Activated CD8-positive, alpha-beta memory T cell treated with anti-CD3 and anti-CD28 coated beads, Interleukin-2, amount 10 ng/mL, durations not matched to agents 7 days and 5 days (primary cell): ENCODE data around the gene POU2F3. TPM values are rescaled to one million over a fixed set of nuclear protein-coding genes. Genes with fewer than 3 reads are reported as not detected.

Source experiments
- ATAC-seq: fragments of 150-1000 bp; cut with Tn5 transposase; one replicate; pipeline ENCODE4 v1.10.0; 2021; ENCODE audit warnings: moderate library complexity
- CTCF ChIA-PET: fragments of 350-600 bp; sonication (Branson Sonifier 250); formaldehyde crosslinking; loops from one replicate; lab custom pipeline; 2021; ENCODE audit warnings: antibody characterized with exemption; lab: Charles Lee
- DNase-seq: peaks from one replicate; pipeline ENCODE4 v3.0.0-alpha.2; 2020
- H3K27ac Mint-ChIP-seq: one replicate; pipeline ENCODE4 v1.8.0; 2021; ENCODE audit warnings: mild to moderate bottlenecking, mixed read lengths
- H3K27me3 Mint-ChIP-seq: one replicate; pipeline ENCODE4 v1.8.0; 2021; ENCODE audit warnings: mixed read lengths
- H3K36me3 Mint-ChIP-seq: one replicate; pipeline ENCODE4 v1.8.0; 2021; ENCODE audit warnings: mild to moderate bottlenecking, mixed read lengths
- H3K4me1 Mint-ChIP-seq: one replicate; pipeline ENCODE4 v1.8.0; 2021; ENCODE audit warnings: mixed read lengths
- H3K4me3 Mint-ChIP-seq: one replicate; pipeline ENCODE4 v1.8.0; 2021; ENCODE audit warnings: mild to moderate bottlenecking, moderate library complexity, mixed read lengths
- H3K9me3 Mint-ChIP-seq: one replicate; pipeline ENCODE4 v1.8.0; 2022; ENCODE audit warnings: low read depth, mixed read lengths
- total RNA-seq, 2 experiments: library from RNA; stranded (reverse); gene quantifications; one replicate each; pipeline ENCODE4 v1.2.3, GENCODE V29; 2021

Gene POU2F3
- total RNA-seq, 2 experiments from 2014 or later, result not detected

DNA sequence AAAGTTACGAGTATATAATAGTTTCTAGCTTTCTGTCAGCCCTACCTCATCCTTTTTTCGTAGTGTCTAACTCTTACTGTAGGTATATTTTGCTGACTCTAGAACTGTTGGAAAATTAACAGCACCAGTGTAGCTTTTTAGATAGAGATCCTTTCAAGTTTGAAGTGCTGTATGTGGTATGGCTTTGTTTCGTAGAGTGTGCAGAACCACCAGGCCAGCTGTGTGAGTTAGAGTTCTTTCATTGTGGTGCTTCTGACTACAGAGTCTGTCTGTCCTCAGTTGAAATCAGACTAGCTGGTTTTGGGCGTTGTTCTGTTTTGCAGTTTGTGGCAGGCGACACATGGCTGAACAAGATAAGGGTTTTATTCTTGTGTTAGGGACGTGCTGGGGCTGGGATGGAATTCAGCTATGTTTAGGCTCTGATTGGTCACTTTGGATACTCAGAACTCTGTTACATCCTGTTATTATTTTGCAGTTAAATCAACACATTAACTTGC is 99.5 kb downstream of the POU2F3 start:
- Mint-ChIP-seq H3K9me3 (peaks cover 3% of the 10 kb centered on the region), H3K4me3 (peak overlapping the region; percentile 40), H3K4me1 (peaks cover 70% of the 10 kb centered on the region), H3K27ac (no peak overlapping the region), H3K36me3 (peaks cover 23% of the 10 kb centered on the region), H3K27me3 (peaks cover 28% of the 10 kb centered on the region)
- CTCF ChIA-PET, result interaction anchor here (1.0 kb wide), 1 partner anchor 10 kb away, joined by 3 read pairs; no protein-coding TSS in a partner anchor
- ATAC-seq, result no peak
- peak; percentile 42 for DNase-seq

- ATAC-seq, result no peak
- H3K4me1 Mint-ChIP-seq, result peaks cover 72% of the 10 kb centered on the region
Measured at GRCh38 chr11:120340529-120340928, 100.6 kb downstream of the POU2F3 start.

DNA sequence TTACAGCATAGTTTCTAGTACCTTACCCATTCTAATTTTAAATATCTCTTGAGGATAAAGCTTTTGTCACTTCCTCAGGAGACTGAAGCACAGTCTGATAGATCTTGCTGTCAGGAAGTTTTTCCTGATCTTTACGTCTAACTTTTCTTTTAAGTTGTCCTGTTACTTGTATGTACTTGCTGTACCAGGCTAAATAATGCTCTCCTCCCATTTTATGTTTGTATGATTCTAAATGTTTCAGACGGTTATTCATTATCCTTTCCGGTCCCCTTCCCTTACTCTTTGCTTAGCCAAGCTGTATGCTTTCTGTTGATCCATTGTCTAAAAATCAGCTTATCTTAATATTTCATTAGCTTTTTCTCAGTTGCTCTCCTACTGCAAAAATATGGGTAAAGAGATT is 102.3 kb downstream of the POU2F3 start:
- Mint-ChIP-seq H3K4me3 (no peak overlapping the region), H3K27ac (no peak overlapping the region), H3K9me3 (peaks cover 3% of the 10 kb centered on the region), H3K36me3 (peaks cover 19% of the 10 kb centered on the region), H3K4me1 (peaks cover 80% of the 10 kb centered on the region), H3K27me3 (peaks cover 34% of the 10 kb centered on the region)
- DNase-seq (no peak), ATAC-seq (no peak)
- CTCF ChIA-PET, result interaction anchor here (1.2 to 1.4 kb wide), 2 partner anchors 16 to 39 kb away, joined by 3 read pairs; no protein-coding TSS in a partner anchor

More at GRCh38 chr11:120340529-120340928, 100.6 kb downstream of the POU2F3 start:
- Mint-ChIP-seq H3K4me3 (no peak overlapping the region), H3K36me3 (peaks cover 23% of the 10 kb centered on the region), H3K27me3 (peaks cover 29% of the 10 kb centered on the region), H3K9me3 (peaks cover 3% of the 10 kb centered on the region), H3K27ac (no peak overlapping the region)
- DNase-seq, result no peak
- CTCF ChIA-PET, result no interaction called here

DNA sequence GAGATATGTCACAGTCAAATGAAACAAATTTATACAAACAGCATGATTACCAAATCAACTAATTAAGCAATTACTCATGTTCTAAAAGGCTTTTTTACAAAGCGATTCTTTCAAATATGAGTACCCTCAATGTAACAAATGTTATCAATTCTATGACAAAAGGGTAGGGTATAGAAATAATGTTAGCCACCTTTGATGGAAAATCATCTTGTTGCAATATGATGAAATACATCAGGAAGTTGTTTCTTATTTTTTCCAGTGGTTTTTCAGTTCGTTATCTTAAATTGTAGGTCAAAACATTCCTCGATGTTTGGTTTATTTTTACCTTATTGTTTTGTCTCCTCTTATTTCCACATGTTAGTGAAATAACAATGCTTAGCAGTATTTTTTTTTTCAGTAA is 102.7 kb downstream of the POU2F3 start:
- Mint-ChIP-seq H3K36me3 (peaks cover 18% of the 10 kb centered on the region), H3K27ac (no peak overlapping the region)

DNA sequence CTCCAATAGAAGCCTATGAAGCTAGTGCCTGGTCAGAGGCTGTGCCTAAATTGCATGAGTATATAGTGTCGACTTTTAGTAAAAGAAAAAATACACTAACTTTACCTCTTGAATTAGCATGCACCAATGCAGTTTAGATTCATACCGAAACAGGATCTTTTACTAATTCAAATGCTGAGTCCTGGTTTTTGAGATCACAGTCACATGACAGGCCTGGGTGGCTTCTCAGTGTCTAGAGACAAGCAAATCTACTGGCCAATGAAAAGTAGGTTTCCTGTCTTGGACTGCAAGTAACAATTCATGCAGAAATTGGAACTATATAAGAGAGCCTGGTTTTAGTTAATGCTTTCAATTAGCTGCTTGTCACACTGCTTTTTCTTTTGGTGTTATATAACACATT is 103.5 kb downstream of the POU2F3 start:
- Mint-ChIP-seq H3K9me3 (peaks cover 3% of the 10 kb centered on the region), H3K4me1 (peaks cover 71% of the 10 kb centered on the region), H3K27ac (no peak overlapping the region), H3K27me3 (peaks cover 36% of the 10 kb centered on the region), H3K4me3 (no peak overlapping the region), H3K36me3 (peaks cover 18% of the 10 kb centered on the region)
- no peak for ATAC-seq
- CTCF ChIA-PET, result interaction anchor here (0.7 kb wide), 1 partner anchor 106 kb away, joined by 3 read pairs; no protein-coding TSS in a partner anchor
- DNase-seq, result peak; percentile 46

More for the DNA sequence above, 102.7 kb downstream of the POU2F3 start:
- CTCF ChIA-PET, result interaction anchor here (1.4 kb wide), 1 partner anchor 40 kb away, joined by 3 read pairs; no protein-coding TSS in a partner anchor
- Mint-ChIP-seq H3K27me3 (peaks cover 35% of the 10 kb centered on the region), H3K4me1 (peaks cover 77% of the 10 kb centered on the region), H3K9me3 (peaks cover 3% of the 10 kb centered on the region), H3K4me3 (no peak overlapping the region)
- no peak for ATAC-seq
- DNase-seq, result no peak

DNA sequence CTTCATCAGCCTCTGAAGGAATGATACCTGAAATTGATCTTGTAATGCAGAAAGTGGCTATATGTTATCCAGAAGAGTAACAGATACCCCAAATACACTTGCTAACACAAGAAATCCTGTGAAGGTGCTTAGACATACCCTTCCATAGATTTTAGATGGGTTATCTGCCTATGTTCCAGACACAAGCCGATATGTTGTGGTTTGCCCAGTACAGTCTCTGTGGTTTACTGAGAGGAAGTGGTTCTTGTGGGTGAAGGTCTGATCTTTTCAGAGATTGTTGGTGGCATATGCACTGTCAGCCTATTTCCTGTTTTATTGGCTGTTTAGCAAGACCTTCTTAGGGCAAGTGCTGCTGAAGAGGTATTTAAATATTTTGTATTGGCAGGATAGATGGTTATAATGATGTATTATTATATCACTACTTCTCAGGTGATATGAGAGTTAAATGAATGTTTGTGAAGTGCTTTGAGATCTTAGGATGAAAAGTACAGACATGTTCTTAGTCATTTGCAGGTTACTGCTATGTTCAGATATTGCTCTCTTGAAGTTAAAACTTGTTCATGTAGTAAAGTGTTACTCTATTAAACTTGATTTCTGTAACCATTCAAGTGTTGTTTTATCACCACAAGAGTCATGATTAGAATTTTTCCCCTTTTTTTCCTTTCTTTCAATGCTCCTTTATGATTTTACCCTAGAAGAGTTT is 104.5 kb downstream of the POU2F3 start:
- CTCF ChIA-PET, result interaction anchor here (0.7 to 1.3 kb wide), 2 partner anchors 11 to 107 kb away, joined by 3 read pairs; no protein-coding TSS in a partner anchor

GRCh38 chr11:120346233-120346632 is 106.3 kb downstream of the POU2F3 start:
- H3K4me3 Mint-ChIP-seq, result no peak overlapping the region
- DNase-seq (no peak), ATAC-seq (no peak)
- peaks cover 3% of the 10 kb centered on the region for H3K9me3 Mint-ChIP-seq
- peaks cover 16% of the 10 kb centered on the region for H3K36me3 Mint-ChIP-seq
- no peak overlapping the region for H3K27ac Mint-ChIP-seq
- H3K4me1 Mint-ChIP-seq, result peaks cover 47% of the 10 kb centered on the region
- peaks cover 29% of the 10 kb centered on the region for H3K27me3 Mint-ChIP-seq
- CTCF ChIA-PET, result interaction anchor here (0.9 kb wide), 1 partner anchor 11 kb away, joined by 3 read pairs; no protein-coding TSS in a partner anchor

More for the DNA sequence above, 104.5 kb downstream of the POU2F3 start:
- Mint-ChIP-seq H3K4me3 (peak overlapping the region; percentile 51), H3K4me1 (peaks cover 63% of the 10 kb centered on the region), H3K9me3 (peaks cover 3% of the 10 kb centered on the region), H3K27ac (peak overlapping the region; percentile 79), H3K27me3 (peaks cover 33% of the 10 kb centered on the region), H3K36me3 (peaks cover 16% of the 10 kb centered on the region)
- DNase-seq, result peak; percentile 83
- peak; percentile 83 for ATAC-seq

- Mint-ChIP-seq H3K27ac (no peak overlapping the region), H3K4me1 (peaks cover 14% of the 10 kb centered on the region), H3K27me3 (peaks cover 20% of the 10 kb centered on the region), H3K36me3 (peaks cover 3% of the 10 kb centered on the region), H3K4me3 (no peak overlapping the region), H3K9me3 (no peaks in the 10 kb centered on the region)
- DNase-seq (no peak), ATAC-seq (no peak)
- CTCF ChIA-PET, result interaction anchor here (2.0 kb wide), 1 partner anchor 15 kb away, joined by 10 read pairs; the partner anchor contains the start of gene ARHGEF12
Measured at GRCh38 chr11:120350637-120351036, 110.7 kb downstream of the POU2F3 start.

GRCh38 chr11:120352405-120352804 is 112.5 kb downstream of the POU2F3 start:
- ATAC-seq (no peak), DNase-seq (no peak)
- H3K9me3 Mint-ChIP-seq, result no peaks in the 10 kb centered on the region
- CTCF ChIA-PET, result no interaction called here
- no peak overlapping the region for H3K27ac Mint-ChIP-seq
- peaks cover 13% of the 10 kb centered on the region for H3K27me3 Mint-ChIP-seq
- H3K4me3 Mint-ChIP-seq, result no peak overlapping the region
- no peaks in the 10 kb centered on the region for H3K4me1 Mint-ChIP-seq
- H3K36me3 Mint-ChIP-seq, result peaks cover 7% of the 10 kb centered on the region

DNA sequence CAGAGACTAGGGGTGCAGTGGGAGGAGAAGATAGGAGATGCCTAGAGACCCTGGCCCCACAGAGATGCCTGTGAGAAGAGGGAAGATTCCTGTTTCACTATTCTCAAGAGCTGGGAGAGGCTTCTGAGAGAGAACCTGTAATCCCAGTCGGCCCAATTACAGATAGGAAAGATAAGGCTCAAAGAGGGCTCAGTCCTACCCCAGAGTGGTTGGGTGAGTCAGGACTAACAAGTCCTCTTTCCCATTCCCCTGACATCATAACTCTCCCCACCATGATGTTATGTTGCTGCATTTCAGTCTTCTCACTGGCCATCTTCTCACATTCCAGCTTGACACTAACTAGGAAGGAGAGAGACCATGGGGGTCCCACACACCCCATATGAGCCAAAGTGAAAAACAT is 114.1 kb downstream of the POU2F3 start:
- Mint-ChIP-seq H3K9me3 (no peaks in the 10 kb centered on the region), H3K27me3 (peaks cover 7% of the 10 kb centered on the region), H3K36me3 (peaks cover 9% of the 10 kb centered on the region), H3K4me3 (no peak overlapping the region), H3K27ac (no peak overlapping the region), H3K4me1 (peaks cover 5% of the 10 kb centered on the region)
- CTCF ChIA-PET, result interaction anchor here (0.8 kb wide), 1 partner anchor 10 kb away, joined by 3 read pairs; no protein-coding TSS in a partner anchor
- ATAC-seq (no peak), DNase-seq (no peak)

DNA sequence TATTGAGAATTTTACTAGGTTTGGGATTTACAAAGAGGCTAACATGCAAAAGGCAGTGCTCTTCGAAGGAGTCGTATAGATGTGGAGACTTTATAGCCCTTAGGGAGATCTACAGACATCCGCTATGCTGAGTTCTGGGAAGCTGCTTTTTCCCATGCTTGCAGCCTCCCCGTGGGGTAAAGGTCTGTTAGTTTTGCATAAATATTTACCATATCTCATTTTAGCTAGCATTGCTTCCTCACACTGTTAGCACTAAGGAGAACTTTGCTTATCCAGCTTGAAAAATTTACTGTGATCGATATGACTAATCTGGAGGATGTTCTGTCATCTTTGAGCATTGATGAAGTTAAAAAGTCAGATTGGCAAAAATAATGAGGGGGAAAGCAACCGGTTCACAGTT is 114.8 kb downstream of the POU2F3 start:
- Mint-ChIP-seq H3K4me3 (no peak overlapping the region), H3K27ac (no peak overlapping the region), H3K9me3 (no peaks in the 10 kb centered on the region), H3K4me1 (peaks cover 5% of the 10 kb centered on the region), H3K27me3 (peaks cover 2% of the 10 kb centered on the region), H3K36me3 (peaks cover 9% of the 10 kb centered on the region)
- DNase-seq, result no peak
- ATAC-seq, result no peak
- CTCF ChIA-PET, result interaction anchor here (0.8 to 0.9 kb wide), 2 partner anchors 9 to 10 kb away, joined by 3 read pairs; no protein-coding TSS in a partner anchor

DNA sequence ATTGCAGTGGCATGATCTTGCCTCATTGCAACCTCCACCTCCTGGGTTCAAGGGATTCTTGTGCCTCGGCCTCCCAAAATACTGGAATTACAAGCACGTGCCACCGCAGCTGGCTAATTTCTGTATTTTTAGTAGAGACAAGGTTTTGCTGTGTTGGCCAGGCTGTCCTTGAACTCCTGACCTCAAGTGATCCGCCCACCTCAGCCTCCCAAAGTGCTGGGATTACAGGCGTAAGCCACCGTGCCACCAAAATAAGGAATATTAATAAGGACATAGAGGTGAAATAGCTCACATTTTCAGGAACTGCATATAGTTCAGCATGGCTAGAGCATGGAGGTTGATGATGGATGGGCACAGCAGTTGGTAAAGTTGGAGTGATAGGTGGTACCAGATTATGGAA is 117.7 kb downstream of the POU2F3 start:
- no peak overlapping the region for H3K27ac Mint-ChIP-seq
- no peak for DNase-seq
- H3K36me3 Mint-ChIP-seq, result peaks cover 6% of the 10 kb centered on the region
- H3K9me3 Mint-ChIP-seq, result no peaks in the 10 kb centered on the region
- no peaks in the 10 kb centered on the region for H3K27me3 Mint-ChIP-seq
- no peak for ATAC-seq
- no peak overlapping the region for H3K4me3 Mint-ChIP-seq
- peaks cover 7% of the 10 kb centered on the region for H3K4me1 Mint-ChIP-seq
- CTCF ChIA-PET, result interaction anchor here (1.2 kb wide), 1 partner anchor 16 kb away, joined by 3 read pairs; no protein-coding TSS in a partner anchor

GRCh38 chr11:120358729-120359128 is 118.8 kb downstream of the POU2F3 start:
- CTCF ChIA-PET, result interaction anchor here (1.2 to 1.3 kb wide), 2 partner anchors 13 to 17 kb away, joined by 3 read pairs; no protein-coding TSS in a partner anchor
- peaks cover 7% of the 10 kb centered on the region for H3K4me1 Mint-ChIP-seq
- no peaks in the 10 kb centered on the region for H3K9me3 Mint-ChIP-seq
- no peaks in the 10 kb centered on the region for H3K27me3 Mint-ChIP-seq
- DNase-seq (no peak), ATAC-seq (no peak)
- H3K27ac Mint-ChIP-seq, result no peak overlapping the region
- no peak overlapping the region for H3K4me3 Mint-ChIP-seq
- peaks cover 6% of the 10 kb centered on the region for H3K36me3 Mint-ChIP-seq
